Posterior vena cava (tissue), 2 donors: ENCODE results near the gene MEI4. TPM values are rescaled to one million over a fixed set of nuclear protein-coding genes. Genes with fewer than 3 reads are reported as not detected.
"Not testable (repeated sequence)": the region's sequence is repeated elsewhere in the genome, so short reads cannot be mapped to it uniquely, and the experiment has no call there.

Experiments
- DNase-seq: peaks from one replicate; pipeline ENCODE4 v3.0.0-alpha.2; 2020; ENCODE audit warnings: low spot score
- intact Hi-C, 2 donors: fragments of 100-400 bp; cut with DNase I; formaldehyde crosslinking; loops; one replicate each; pipeline versions ENCODE4 v1.14.1 to v1.14.2; 2022 to 2023
- total RNA-seq, 2 donors: library from RNA; stranded (reverse); fragmentation: NEBNext Ultra II Directional; extraction: Animal tissue kit (Norgen Biotek cat#: 25700); gene quantifications; one replicate each; pipeline ENCODE4 v1.2.1, GENCODE V29; 2021
- donor health status: DM: yes; HTN: yes; CAD: no.
- donor health status: DM: yes; HTN: yes; CAD: no.

The MEI4 gene
- total RNA-seq, 2 donors from 2014 or later, result 0.05 to 0.09 TPM

DNA sequence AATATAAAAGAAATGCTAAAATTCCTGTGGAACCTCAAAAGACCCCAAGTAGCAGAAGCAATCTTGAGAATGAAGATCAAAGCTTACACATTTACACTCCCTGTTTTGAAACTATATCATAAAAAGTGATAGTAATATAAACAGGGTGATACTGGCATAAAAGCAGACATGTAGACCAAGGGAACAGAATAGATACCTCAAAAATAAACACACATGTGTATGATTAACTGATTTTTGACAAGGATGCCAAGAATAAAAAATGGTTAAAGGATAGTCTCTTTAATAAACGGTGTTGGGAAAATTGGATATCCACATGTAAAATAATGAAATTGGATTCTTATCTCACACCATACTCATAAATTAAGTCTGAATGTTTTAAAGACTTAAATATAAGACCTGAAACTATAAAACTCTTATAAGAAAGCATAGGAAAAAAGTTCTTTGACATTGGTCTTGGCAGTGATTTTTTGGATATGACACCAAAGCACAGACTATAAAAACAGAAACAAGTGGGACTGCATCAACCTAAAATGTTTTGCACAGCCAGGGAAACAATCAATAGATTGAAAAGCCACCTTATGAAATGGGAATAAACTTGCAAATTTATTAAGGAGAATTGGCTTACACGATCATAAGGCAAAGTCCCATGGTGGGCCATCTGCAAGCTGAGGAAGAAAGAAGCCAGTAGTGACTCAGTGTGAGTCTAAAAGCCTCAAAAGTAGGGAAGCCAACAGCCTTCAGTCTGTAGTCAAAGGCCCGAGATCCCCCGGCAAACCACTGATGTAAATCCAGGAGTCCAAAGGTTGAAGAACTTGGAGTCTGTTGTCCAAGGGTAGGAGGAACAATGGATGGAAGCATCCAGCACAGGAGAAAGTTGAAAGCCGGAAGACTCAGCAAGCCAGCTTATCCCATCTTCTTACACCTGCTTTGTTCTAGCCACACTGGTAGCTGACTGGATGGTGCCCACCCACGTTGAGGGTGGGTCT is 144.3 kb downstream of the MEI4 start:
- intact Hi-C loops, result no loop called here
- no peak for DNase-seq

DNA sequence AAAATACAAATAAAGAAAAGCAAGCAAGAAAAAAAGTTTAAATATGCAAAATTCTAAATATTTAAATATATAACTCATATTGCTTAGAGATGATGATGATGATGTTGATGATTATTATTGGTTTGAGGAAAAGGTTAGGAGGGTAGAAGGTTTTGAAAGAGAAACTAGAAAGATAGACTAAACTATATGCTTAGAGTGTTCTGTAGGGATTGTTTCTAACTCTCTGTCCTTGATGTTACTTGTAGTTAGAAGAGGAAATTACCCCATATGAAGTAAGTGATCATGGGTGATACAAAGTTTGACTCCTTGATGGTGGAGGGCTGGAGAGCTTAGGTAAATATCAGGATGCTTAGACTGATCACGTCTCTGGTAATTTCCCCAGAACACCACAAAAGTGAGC is 159.5 kb downstream of the MEI4 start:
- DNase-seq, result no peak
- intact Hi-C loops, result no loop called here

DNA sequence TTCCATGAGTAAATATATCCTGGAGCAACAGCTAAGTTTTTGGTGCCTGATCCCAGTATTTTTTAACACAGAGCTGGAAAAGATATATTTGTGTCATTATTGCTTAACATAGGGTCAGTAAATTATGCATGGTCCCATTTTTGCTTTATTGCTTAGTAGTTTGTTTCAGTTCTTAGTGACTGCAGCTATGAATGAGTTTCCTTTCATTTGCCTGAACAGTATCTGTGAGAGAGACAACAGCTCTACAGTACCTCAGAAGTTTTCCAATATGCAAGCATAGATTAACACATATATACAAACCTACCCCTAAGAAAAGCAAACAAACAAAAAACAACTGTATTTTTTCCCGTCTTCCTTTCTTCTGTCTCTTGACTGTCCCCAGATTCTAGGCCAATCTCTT is 160.3 kb downstream of the MEI4 start:
- DNase-seq, result no peak
- intact Hi-C loops, result no loop called here

DNA sequence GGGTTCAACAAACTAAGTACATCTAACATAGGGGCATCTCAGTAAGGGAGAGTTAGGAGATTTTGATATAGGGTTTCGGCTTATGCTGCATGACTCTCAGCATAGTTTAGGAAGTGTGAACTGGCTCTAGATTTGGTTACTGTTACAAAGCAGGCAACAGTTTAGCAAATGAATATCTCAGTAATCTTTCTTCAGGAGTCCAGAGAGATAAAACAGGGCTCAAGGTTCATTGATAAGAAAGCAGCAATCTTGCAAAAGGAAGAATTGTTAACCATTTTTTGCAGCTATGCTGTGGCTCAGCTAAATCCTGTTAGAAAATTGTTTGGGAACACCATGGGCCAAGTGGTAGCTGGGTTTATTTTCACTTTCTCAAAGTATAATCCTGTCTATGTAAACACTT is 161.3 kb downstream of the MEI4 start:
- intact Hi-C loops, result no loop called here
- DNase-seq, result no peak

DNA sequence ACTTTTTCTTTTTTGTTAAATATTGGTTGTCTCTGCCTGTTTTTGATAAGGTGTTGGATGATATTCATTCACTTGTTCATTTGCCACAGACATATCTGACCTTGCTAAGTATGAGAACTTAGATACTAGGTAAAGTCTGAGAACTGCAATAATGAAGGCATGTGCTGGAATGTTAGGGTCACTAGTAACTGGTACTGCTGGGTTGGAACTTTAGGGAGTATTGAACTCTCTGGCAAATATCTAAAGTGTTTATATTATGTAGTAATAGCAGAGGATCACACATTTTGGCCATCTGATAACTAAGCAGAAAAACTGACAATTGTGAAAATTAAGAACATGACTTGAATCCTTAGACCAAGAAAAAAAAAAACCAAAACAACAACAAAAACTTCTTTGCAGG is 162.7 kb downstream of the MEI4 start:
- DNase-seq, result no peak
- intact Hi-C loops, result no loop called here

DNA sequence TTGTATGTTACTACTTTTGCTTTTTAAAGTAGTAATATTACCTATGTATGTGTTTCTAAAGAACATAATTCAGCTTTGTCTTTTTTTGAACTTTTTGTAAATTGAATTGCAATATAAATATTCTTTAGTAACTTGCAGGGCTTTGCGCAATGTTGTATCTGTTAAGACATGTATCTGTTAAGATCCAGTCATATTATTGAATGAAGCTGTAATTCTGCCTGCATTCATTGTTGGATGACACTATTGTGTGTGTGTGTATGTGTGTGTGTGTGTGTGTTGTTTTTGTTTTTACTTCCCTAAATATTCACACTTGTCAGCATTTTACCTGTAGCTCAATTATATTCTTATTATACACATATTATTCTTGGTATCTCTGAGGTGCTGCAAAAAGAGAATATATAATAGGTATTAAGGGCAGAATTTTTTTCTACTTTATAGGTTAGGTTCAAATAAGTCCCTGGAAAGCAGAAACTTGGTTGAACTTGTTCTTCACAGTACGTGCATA is 164.0 kb downstream of the MEI4 start:
- intact Hi-C loops, result no loop called here

DNA sequence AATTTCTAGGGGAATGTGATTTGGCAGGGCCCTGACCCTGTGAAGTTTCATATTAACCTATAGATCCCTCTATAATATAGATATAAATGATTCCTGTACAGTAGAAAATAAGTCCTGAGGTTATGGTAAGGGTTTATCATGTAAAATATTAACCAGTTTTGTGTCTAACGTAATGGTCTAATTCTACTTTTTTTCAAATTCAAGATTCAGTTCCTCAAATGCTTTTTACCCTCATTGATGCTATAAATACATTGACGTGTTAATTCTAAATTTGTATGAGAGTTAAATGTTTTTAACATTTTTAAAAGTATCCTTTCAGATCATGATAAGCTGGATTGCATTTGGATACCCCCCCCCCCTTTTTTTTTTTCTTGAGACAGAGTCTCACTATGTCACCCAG is 169.4 kb downstream of the MEI4 start:
- DNase-seq, result no peak
- intact Hi-C loops, result no loop called here

More for the DNA sequence above, 164.0 kb downstream of the MEI4 start:
- DNase-seq, result no peak

DNA sequence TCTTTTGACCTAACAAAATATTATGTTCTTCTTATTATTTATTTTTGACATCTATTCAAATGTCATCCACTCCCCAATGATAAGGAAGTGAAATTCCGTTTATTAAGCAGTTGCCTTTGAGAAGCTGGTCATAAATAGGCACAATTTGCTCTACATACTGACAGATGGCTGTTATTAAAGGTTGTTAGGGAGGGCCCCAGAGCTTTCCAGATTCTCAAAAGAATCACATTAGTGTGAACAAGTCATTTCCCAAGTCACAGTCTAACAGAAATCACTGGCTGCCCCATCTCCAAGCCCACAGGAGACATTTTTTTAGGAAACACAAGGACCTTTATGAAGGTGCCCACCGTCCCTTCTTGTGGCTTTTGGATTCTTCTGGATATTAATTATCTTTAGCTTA is 172.4 kb downstream of the MEI4 start:
- intact Hi-C loops, result no loop called here
- DNase-seq, result no peak

DNA sequence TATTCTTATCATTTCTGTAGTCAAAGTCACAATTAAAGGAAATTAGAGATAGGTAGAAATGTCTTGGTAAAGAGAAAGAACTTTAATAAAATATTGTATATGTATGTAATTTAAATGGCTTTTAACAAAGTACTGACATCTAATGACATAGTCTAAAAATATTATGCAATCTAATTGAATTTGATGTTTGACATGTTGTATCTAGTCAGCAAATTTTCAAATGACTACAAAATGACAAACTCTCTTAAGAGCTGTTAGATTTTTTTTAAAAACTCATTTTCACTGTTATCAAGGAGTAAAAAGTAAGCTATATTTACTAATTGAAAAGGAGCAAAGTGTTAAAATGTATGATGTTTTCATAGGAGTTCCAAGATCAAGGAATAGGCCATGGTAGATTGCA is 176.9 kb downstream of the MEI4 start:
- intact Hi-C loops, result no loop called here
- no peak for DNase-seq

DNA sequence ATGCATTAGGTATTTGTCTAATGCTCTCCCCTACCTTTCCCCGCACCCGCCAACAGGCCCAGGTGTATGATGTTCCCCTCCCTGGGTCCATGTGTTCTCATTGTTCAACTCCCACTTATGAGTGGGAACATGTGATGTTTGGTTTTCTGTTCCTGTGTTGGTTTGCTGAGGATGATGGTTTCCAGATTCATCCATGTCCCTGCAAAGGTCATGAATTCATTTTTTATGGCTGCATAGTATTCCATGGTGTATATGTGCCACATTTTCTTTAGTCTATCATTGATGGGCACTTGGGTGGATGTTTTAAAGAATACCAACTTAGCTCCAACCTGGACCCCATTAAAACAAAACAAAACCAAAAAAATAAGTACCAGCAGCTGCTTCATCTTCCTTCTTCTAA is 180.9 kb downstream of the MEI4 start:
- intact Hi-C loops, DNase-seq: not testable (repeated sequence)

DNA sequence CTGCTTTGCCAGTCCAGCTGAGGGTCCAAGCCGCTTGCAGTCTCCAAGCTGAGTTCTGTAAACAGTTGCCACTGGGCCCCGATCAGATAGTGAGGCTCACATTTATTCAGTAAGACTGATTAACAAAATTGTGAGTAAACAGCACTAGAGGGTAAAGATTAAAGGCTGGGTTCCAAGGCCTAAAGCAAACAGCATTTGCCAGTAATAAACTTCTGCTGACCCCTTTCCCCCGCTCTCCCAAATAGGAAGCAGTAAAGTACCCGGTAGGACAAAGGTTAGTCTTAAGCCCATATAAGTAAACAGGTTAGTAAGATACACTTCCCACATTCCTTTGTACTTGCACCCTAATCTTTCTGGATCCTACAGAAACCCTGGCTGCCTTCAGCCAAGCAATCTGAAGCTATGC is 181.8 kb downstream of the MEI4 start:
- DNase-seq, result no peak
- intact Hi-C loops, result no loop called here

DNA sequence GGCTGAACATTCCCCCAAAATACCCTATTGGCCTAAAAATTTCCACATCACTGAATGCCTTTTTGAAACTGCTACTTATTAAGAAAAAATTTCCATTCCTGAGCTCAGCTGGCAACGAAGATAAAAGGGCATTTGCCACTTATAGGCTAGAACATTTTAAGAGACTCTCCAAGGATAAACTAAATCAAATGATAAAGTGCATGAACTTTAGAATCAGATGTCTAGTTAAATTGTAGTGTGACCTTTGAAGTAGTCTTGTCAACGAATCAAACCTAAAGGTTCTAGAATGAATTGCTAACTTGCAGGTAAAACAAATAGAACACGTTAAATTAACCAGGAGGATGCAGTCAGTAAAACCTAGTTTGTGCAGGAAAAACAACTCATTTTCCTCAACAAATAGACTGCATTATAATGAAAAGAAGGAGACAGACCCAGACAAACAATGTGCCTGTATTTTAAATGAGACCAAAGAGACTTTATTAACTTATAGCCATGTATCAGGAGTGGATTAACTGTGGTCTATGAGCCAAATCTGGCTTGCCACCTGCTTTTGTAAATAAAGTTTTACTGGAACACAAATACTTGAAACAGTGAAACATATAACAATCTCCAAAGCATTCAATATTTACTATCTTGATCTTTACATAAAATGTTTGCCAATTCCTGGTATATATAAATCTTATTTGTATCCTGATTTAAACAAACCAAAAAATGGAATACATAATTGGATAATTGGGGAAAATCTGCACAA is 184.4 kb downstream of the MEI4 start:
- intact Hi-C loops, result no loop called here
- DNase-seq, result no peak

DNA sequence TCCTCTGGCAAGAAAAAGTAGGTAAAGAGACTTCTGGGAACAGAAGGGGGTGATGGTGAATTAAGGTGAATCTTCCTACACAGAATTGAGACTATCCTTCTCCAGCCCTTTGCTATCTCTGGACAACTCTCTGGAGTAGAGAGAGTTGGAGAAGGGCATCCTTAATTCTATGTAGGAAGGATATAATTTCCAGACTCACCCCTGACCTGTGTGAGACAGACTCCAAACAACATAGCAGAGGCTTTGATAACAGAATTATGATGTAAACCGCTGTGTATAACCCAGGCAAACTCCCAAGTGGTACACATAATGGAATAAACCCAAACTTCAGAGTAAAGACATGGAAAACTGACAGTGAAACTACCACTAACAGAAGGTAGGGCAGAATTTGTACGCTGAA is 186.5 kb downstream of the MEI4 start:
- intact Hi-C loops, result no loop called here
- DNase-seq, result no peak

DNA sequence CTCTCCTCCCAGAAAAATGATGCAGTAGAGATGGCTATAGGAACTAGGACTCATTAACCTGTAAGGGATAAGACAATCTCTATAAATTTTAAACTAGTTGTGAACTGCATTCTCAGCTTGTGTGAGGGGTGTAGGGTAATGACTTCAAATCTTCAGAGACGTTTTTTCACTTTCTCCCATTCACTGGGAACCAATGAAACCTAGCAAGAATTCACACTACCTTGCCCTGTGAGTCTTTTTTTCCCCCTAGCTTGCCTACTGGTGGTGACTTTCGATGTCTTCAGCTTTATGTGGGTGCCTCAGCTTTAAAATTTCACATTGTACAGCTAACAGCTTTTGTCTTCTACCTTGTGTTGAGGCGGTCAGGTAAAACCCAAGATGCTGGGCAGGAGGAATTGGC is 192.0 kb downstream of the MEI4 start:
- no peak for DNase-seq
- intact Hi-C loops, result no loop called here

DNA sequence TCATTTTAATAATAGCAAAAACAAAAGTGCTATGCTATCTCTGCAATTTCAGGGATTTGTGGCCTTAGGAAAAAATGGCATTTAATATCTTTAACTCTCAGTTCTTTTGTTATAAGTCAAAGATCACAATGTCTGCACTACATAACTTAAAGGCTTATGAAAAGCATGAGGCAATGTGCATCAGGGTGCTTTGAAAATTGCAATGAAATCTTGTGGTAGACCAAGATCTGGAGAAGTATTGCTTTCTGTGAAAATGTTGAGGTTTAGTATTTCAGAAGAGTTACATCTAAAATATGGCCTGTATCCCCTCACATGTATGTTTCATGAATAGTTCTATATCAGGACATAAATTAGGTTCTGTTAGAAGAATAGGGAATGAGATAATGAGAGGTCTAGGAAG is 200.6 kb downstream of the MEI4 start:
- DNase-seq, result no peak
- intact Hi-C loops, result no loop called here

DNA sequence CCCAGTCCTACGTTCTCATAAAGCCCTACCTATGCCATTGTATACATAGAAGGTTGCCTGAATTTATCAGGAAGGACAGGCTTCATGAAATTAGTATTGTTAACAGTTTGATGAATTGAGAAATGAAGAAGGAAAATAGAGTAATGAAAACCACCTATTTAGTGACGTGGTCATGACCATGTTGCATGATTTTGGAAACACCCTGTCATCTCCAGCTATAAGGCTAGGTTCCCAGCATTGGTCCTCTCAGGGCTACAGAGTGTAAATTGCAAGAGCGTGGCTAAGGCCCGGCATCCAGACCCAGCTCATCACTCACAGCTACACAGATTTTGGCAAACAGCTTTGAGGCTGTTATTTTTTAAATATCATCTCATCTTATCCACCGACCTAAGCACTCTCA is 203.6 kb downstream of the MEI4 start:
- DNase-seq, result no peak
- intact Hi-C loops, result no loop called here

DNA sequence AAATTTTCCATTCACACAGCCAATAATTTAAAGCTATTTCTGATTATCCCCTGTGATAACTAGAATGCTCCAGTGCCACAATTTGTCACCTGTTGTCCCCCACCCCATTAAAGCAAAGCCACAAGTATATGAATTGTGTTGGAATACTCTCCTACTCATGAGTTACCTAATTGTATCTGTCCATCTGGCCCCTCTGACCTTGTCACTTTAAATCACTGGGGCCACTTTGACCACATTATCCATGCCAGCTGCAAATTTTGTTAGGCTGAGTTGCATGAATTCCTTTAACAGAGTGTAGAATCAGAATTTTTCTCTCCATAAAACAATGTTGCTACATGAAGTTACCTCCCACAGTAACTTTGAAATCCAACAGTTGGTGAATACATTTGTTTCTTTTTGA is 204.6 kb downstream of the MEI4 start:
- intact Hi-C loops, result no loop called here
- no peak for DNase-seq

DNA sequence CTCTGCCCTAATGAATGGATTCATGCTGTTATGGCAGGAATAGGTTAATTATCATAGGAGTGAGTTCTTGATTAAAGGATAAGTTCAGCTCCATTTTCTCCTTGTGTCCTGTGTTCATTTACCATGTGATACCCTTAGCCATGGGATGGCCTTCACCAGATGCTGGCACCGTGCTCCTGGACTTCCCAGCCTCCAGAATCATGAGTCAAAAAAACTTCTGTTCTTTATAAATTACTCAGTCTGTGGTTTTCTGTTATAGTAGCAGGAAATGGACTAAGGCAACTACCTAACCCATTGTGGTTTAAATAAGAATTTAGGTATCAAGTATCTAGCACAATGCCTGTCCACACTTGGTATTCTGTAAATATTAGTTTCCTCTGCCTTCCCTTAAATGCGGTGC is 223.5 kb downstream of the MEI4 start:
- no peak for DNase-seq
- intact Hi-C loops, result no loop called here

DNA sequence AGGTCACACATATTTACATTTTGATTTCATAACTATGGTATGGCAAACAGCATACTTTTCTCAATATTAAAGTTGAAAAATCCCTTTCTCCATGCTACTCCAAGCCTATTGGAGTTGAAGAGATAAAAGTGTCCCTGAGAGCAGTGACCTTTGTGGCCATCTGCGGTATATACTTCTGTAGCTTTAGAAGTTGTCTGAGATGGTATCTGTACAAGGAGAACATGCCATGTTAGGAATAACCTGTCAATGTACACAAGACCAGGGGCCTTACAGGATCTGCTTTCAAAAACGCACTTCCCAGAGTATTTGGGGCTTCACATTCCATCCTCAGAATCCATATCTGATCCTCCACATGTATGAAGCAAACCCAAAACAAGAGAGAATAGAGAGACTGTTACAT is 226.7 kb downstream of the MEI4 start:
- DNase-seq, result no peak
- intact Hi-C loops, result no loop called here

DNA sequence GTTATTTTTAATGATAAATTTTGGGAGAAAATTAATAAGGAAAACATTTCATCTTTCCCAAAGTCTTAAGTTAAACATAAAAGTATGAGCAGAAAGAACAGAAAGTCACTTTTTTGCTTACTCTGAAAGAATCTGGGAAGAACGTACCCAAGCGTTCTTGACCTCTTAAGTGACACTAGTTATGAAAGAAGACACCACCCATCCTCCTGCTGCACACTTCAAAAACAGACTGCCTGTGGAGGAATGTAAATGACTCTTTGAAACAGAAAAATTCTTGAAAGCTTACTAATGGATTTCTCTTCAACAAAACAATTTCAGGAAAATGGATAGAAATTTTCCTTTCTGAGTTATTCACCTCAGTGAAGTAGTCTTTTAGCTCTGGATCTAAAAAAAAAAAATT is 227.7 kb downstream of the MEI4 start:
- no peak for DNase-seq
- intact Hi-C loops, result no loop called here

DNA sequence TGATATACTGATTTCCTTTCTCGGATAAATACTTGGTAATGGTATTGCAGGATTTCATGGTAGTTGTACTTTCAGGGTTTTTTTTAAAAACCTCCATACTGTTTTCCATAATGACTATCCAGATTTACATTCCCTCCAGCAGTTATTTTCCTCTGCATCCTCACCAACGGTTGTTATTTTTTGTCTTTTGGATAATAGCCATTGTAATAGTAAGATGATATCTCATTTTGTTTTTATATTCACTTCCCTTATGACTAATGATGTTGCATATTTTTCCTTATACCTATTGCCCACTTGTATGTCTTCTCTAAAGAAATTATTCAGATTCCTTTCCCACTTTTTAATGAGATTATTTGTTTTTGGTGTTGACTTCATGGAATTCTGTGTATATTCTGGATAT is 231.0 kb downstream of the MEI4 start:
- DNase-seq, result no peak
- intact Hi-C loops, result no loop called here
